Ishikawa (cell line): ENCODE data around the gene PDZD2.

Source experiments
- CREB1 ChIP-seq: IDR thresholded peaks from 2 replicates; pipeline ENCODE4 v1.6.1; 2012; ENCODE audit warnings: low read depth
- EGR1 ChIP-seq: IDR thresholded peaks from 2 replicates; pipeline ENCODE4 v1.6.1; 2012
- EP300 ChIP-seq: IDR thresholded peaks from 2 replicates; pipeline ENCODE4 v1.6.1; 2012; ENCODE audit warnings: borderline replicate concordance
- FOXM1 ChIP-seq: IDR thresholded peaks from 2 replicates; pipeline ENCODE4 v1.6.1; 2012; ENCODE audit warnings: low read depth, borderline replicate concordance
- NFIC ChIP-seq: IDR thresholded peaks from 2 replicates; pipeline ENCODE4 v1.6.1; 2012
- RAD21 ChIP-seq: IDR thresholded peaks from 2 replicates; pipeline ENCODE4 v1.6.1; 2012; ENCODE audit warnings: low read depth
- REST ChIP-seq: IDR thresholded peaks from 2 replicates; pipeline ENCODE4 v1.6.1; 2012; ENCODE audit warnings: low read depth, mild to moderate bottlenecking
- TAF1 ChIP-seq: IDR thresholded peaks from 2 replicates; pipeline ENCODE4 v1.6.1; 2012; ENCODE audit warnings: low read depth, mild to moderate bottlenecking
- USF1 ChIP-seq: IDR thresholded peaks from 2 replicates; pipeline ENCODE4 v1.6.1; 2012
- YY1 ChIP-seq: IDR thresholded peaks from 2 replicates; pipeline ENCODE4 v1.6.1; 2012; ENCODE audit warnings: low read depth
- ZBTB7A ChIP-seq: IDR thresholded peaks from 2 replicates; pipeline ENCODE4 v1.6.1; 2012; ENCODE audit warnings: low read depth
- TF ChIP-seq, protein P1 (sequence below): IDR thresholded peaks from 2 replicates; pipeline ENCODE4 v1.6.1; 2012

DNA sequence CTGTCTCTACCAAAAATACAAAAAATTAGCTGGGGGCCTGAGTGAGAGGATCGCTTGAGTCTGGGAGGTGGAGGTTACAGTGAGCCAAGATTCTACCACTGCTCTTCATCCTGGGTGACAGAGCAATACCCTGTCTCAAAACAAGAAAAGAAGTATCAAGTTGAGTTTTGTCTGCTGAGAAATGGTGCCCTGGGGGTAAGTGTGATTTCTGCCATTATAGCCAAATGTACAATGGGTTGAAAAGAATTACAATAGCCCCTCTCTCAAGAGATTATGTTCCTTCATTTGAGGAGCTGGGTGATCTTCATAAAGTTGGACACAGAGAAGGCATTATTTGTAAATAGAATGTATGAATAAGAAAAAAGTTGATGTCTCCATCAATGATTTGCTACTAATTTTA is 345.8 kb downstream of the PDZD2 start:
- TF ChIP-seq YY1: no peak
- TF ChIP-seq TAF1: no peak
- TF ChIP-seq REST: no peak
- TF ChIP-seq, protein P1, sequence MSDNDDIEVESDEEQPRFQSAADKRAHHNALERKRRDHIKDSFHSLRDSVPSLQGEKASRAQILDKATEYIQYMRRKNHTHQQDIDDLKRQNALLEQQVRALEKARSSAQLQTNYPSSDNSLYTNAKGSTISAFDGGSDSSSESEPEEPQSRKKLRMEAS: no peak
- TF ChIP-seq FOXM1: no peak
- TF ChIP-seq EP300: no peak
- TF ChIP-seq EGR1: no peak
- TF ChIP-seq USF1: no peak
- no peak for TF ChIP-seq RAD21
- no peak for TF ChIP-seq ZBTB7A
- TF ChIP-seq CREB1: no peak
- no peak for TF ChIP-seq NFIC
